GM19043 (cell line): ENCODE data around the gene POTEF.
A peak's percentile ranks its signal among the peaks of the same experiment; 100 is the strongest.
"Not testable (repeated sequence)": the region's sequence is repeated elsewhere in the genome, so short reads cannot be mapped to it uniquely, and the experiment has no call there.

ENCODE experiments used
- ATAC-seq: cut with Tn5 transposase; IDR thresholded peaks from one replicate; pipeline ENCODE4 v1.9.1; 2021; ENCODE audit warnings: low read depth; ENCODE audit not compliant: unreplicated experiment

Gene POTEF

DNA sequence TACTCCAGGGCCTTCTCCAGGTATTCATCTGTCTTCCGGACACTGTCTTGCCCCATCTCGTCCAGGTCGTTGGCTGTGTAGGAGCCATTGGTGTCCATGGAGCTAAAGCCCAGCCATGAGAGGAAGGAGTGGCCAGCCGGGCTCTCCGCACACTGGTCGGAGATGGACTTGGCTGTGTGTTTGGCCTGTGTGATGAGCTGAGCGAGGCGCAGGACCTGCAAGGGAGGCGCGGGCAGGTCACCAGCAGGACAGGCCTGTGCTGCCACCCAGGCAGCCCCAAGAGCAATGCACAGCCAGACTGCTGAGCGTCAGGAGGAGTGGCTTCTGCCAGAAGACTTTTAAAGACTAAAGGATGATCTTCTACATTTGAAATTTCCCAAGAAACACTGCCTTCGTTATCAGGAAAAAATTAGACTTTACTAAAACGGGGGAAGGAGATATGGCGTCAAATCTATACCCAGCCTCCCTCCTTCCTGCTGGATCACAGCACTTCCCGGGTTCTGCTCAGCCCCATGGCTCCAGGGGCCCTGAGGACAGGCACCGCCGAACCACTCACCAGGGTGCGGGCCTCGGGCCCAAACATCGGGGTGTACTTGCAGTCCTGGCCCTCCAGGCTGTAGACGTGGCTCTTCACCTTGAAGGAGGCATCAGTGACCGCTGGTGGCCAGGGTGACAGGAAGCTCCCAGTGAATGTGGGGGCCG lies 24.9 kb upstream of the POTEF start:
- ATAC-seq: not testable (repeated sequence)

- no peak for ATAC-seq
Measured at GRCh38 chr2:130152816-130153595, 24.0 kb upstream of the POTEF start.

DNA sequence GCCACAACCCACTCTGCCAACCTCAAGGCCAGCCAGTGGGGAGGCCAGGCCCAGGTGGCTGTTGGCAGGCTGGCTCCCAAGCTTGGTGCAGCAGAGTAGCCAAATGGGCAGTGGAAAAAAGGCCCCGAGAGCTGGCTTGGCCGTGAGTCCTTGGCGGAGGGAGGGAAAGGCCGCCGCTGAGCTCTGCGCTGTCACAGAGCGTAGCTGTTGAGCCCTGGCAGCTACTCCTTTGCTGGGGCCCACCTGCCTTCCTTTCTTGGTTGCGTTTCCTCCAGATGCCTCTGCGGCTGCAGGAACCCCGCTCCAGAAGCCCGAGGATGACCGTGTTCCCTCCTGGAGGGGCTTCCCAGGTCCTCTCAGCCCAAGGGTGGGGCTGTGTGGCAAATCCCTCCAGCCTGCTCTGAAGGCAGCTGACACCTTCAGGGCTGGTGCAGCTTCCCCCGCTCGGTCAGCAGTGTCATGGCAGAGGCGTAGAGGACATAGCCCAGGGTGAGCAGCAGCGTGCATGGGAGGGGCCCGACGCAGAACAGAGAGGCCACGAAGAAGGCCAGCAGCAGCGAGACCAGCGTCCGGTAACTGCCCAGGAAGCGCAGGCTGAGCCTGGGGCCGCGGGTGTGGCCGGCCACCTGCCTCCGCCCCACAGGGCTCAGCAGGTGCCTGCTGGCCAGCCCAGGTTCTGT lies 23.3 kb upstream of the POTEF start:
- ATAC-seq: not testable (repeated sequence)

GRCh38 chr2:130151145-130151512 lies 22.1 kb upstream of the POTEF start:
- ATAC-seq: not testable (repeated sequence)

GRCh38 chr2:130150181-130151144 lies 21.4 kb upstream of the POTEF start:
- no peak for ATAC-seq

GRCh38 chr2:130148515-130148914 lies 19.5 kb upstream of the POTEF start:
- ATAC-seq: not testable (repeated sequence)

DNA sequence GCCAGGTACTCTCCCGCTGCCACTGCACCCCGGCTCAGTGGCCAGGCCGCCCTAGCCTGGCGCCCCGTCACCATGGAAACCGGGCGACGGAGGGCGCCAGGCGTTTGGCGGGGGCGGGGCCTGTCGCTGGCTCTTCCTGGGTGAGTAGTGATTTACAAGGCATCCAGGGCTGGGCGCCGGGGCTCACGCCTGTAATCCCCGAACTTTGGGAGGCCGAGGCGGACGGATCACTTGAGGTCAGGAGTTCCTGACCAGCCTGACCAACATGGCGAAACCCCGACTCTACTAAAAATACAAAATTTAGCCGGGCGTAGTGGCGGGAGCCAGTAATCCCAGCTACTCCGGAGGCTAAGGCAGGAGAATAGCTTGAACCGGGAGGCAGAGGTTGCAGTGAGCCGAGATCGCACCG lies 16.0 kb upstream of the POTEF start, which contains the start of gene CCDC74B:
TSS of gene CCDC74B (minus strand) at position 107 of the 409 bp plus-strand sequence. CDS start 116 bp downstream, outside the sequence.
- peak; percentile 91 for ATAC-seq

- ATAC-seq: not testable (repeated sequence)
Measured at GRCh38 chr2:130143266-130144039, 14.4 kb upstream of the POTEF start.

GRCh38 chr2:130142396-130143265 lies 13.6 kb upstream of the POTEF start:
- ATAC-seq: not testable (repeated sequence)

DNA sequence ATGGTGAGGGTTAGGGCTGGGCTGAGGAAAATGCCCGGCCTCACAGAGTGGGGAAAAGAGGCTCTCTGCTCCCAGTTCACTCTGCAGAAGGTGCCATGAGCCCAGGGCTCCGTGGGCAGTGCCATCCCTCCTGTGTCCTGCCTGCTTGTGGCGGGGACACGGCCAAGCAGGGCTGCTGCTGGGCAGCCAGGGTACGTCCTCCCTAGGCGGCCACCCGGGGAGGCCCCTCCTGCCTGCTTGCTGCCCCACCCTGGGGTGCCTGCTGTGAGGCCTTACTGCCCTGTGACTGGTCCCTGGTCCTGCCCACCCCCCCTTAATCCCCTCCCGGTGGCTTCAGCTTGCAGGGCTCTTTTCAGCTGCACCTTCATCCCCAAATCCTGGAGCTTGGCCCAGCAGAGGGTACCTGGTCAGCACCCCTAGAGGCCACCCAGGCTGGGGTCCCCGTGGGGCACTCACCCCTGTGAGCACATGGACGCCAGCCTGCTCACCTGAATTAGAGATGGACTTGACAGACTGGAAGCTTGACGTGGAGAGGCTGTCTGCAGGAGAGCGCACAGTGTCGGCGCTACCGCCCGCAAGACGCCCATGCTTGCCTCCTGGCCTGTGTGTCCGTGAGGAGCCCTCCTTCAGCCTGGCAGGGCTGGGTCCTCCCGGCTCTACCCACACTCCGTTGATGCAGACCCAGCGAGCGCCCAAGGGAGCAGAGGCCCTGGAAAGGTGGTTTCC lies 12.8 kb upstream of the POTEF start:
- not testable (repeated sequence) for ATAC-seq

GRCh38 chr2:130141002-130141401 lies 12.0 kb upstream of the POTEF start:
- ATAC-seq: not testable (repeated sequence)

GRCh38 chr2:130140516-130140915 lies 11.5 kb upstream of the POTEF start:
- ATAC-seq: not testable (repeated sequence)

- ATAC-seq: not testable (repeated sequence)
Measured at GRCh38 chr2:130139331-130140280, 10.6 kb upstream of the POTEF start.

- not testable (repeated sequence) for ATAC-seq
Measured at GRCh38 chr2:130138841-130139251, 9.8 kb upstream of the POTEF start.

DNA sequence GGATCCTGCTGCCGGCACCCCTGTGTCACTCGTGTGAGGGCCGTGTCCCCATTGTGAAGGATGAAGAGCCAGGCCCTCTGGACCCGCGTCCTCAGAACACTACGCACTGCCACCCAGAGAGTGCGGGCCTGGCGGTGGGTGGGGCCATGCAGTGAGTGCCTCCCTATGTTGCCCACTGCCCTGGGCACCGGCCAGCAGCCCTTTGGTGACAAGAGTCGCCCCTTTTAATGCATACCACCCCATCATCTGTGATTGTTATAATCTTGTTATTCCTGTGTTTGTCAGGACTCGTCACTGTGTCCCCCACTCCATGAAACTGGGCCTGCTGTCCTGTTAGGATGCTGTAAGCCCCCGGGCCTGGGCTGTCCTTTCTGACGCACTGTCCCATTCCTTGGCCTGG lies 9.3 kb upstream of the POTEF start:
- not testable (repeated sequence) for ATAC-seq

GRCh38 chr2:130137118-130137517 lies 8.1 kb upstream of the POTEF start:
- not testable (repeated sequence) for ATAC-seq
